ENCODE results near the gene NIN. TPM values are rescaled to one million over a fixed set of nuclear protein-coding genes. Genes with fewer than 3 reads are reported as not detected.
A peak's percentile ranks its signal among the peaks of the same experiment; 100 is the strongest.

Gene NIN
- total RNA-seq, 3 donors from 2014 or later, result 20.5 to 36.3 (median 27.9) TPM

DNA sequence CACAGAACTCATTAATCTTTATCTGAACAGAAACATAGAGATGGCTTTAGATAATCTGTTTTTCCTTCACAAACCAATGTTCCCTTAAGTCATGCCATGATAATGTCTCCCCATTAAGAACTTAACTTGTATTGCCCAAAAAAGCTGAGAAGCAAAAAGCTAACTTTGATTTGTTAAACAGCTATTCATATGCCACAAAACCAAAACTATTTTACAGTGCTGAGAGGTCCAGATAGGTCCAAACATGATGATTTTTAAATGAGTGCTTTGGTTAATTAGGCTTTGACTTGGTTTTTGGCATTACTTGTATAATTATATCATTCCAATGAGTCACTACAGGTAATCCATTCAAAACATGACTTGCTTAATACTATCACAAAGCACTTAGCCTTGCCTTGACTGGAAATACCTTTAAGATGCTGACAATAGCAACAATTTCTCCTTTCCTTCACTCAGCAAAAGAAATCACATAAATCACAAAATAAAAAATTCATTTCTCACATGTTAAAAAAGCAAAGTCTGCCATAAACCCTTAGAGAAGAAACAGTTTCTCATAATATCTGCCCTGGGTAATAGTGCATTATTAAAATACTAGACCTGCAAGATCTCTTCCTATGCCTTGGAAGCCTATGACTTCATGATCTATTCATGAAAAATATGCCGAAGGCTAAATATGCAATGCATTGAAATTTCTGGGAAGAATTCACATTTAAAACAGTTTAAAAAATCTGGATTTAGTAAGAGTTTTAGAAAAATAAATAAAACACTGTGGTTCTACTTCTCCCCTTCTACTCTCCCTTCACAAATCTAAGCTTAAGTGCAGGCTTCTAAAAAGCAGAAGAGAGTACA, 110.8 kb downstream of the NIN start:
- no peak overlapping the region for H3K4me3 ChIP-seq
- TF ChIP-seq, protein P1, sequence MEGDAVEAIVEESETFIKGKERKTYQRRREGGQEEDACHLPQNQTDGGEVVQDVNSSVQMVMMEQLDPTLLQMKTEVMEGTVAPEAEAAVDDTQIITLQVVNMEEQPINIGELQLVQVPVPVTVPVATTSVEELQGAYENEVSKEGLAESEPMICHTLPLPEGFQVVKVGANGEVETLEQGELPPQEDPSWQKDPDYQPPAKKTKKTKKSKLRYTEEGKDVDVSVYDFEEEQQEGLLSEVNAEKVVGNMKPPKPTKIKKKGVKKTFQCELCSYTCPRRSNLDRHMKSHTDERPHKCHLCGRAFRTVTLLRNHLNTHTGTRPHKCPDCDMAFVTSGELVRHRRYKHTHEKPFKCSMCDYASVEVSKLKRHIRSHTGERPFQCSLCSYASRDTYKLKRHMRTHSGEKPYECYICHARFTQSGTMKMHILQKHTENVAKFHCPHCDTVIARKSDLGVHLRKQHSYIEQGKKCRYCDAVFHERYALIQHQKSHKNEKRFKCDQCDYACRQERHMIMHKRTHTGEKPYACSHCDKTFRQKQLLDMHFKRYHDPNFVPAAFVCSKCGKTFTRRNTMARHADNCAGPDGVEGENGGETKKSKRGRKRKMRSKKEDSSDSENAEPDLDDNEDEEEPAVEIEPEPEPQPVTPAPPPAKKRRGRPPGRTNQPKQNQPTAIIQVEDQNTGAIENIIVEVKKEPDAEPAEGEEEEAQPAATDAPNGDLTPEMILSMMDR (IDR thresholded peaks at IDR 0.05), result no peak
- no peaks in the 10 kb centered on the region for H3K4me1 ChIP-seq (ENCODE audit: low read depth)
- H3K36me3 ChIP-seq (ENCODE audit: low read depth), result no peaks in the 10 kb centered on the region
- no peaks in the 10 kb centered on the region for H3K9me3 ChIP-seq
- DNase-seq (no peak), ATAC-seq (no peak)
- intact Hi-C loops (cut with DNase I, micrococcal nuclease), result no loop called here

DNA sequence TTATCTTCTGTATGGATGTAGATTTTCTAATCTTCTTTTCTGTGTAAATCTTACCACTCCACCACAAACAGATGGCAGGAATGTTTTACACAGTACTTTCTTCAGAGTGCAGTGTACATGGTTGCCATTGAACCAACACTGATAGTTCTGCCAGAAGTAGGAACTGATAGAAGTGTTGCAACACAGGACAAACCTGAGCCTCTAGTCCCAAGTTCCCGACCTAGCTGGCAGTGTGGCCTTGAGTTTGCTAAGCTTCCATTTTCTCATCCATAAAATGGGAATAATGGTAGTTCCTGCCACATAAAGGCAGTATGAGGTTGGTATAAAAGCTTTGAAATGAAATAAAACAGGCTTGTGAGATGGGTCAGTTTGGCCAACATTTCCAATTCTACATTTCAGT, 112.0 kb downstream of the NIN start:
- Histone ChIP-seq H3K4me1 (ENCODE audit: low read depth) (no peaks in the 10 kb centered on the region), H3K4me3 (no peak overlapping the region), H3K36me3 (ENCODE audit: low read depth) (no peaks in the 10 kb centered on the region), H3K9me3 (no peaks in the 10 kb centered on the region)
- DNase-seq (no peak), ATAC-seq (no peak)
- intact Hi-C loops (cut with DNase I, micrococcal nuclease), result no loop called here
- TF ChIP-seq, protein P1 (IDR thresholded peaks at IDR 0.05), result no peak

DNA sequence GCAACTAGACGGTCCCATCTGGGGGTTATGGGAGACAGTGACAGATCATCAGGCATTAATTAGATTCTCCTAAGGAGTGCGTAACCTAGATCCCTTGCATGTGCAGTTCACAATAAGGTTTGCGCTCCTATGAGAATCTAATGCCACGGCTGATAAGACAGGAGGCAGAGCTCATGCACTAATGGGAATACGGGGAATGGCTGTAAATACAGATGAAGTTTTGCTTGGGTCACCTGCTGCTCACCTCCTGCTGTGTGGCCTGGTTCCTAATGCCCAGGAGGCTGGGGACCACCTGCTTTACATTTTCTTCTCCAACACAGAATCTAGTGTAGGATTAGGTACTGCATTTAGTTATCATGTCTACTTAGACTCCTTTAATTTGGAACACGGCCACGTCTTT, 113.2 kb downstream of the NIN start:
- TF ChIP-seq, protein P1 (IDR thresholded peaks at IDR 0.05), result no peak
- Histone ChIP-seq H3K9me3 (no peaks in the 10 kb centered on the region), H3K4me3 (no peak overlapping the region), H3K4me1 (ENCODE audit: low read depth) (no peaks in the 10 kb centered on the region), H3K36me3 (ENCODE audit: low read depth) (no peaks in the 10 kb centered on the region)
- DNase-seq (no peak), ATAC-seq (no peak)
- intact Hi-C loops (cut with DNase I, micrococcal nuclease), result no loop called here

DNA sequence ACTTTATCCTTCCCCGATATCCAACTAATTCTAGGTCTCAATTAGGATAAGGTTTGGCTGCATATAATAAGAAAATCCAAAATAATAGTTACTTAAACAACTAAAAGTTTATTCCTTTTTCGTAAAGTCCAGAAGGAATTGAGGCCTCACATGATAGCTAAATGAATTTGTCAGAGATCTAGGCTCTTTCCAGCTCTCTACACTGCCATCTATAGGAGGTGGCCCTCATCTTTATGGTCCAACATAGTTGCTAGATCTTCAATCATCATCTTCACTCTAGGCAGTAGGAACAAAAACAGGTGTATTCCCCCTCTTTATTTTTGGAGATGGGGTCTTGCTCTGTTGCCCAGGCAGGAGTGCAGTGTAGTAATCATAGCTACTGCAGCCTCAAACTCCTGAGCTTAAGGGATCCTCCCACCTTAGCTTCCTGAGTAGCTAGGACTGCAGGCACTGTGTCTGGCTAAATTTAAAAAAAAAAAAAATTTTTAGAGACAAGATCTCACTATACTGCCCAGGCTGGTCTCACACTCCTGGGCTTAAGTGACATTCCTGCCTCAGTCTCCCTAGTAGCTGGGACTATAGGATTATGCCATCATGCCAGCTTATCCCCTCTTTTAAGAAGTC, 116.4 kb downstream of the NIN start:
- TF ChIP-seq, protein P1 (IDR thresholded peaks at IDR 0.05), result no peak
- H3K9me3 ChIP-seq, result no peaks in the 10 kb centered on the region
- H3K4me3 ChIP-seq, result no peak overlapping the region
- intact Hi-C loops (cut with DNase I, micrococcal nuclease), result no loop called here
- DNase-seq (peak in 1 of 3 donors; percentile 59), ATAC-seq (peak; percentile 57)
- H3K36me3 ChIP-seq (ENCODE audit: low read depth), result no peaks in the 10 kb centered on the region
- no peaks in the 10 kb centered on the region for H3K4me1 ChIP-seq (ENCODE audit: low read depth)

DNA sequence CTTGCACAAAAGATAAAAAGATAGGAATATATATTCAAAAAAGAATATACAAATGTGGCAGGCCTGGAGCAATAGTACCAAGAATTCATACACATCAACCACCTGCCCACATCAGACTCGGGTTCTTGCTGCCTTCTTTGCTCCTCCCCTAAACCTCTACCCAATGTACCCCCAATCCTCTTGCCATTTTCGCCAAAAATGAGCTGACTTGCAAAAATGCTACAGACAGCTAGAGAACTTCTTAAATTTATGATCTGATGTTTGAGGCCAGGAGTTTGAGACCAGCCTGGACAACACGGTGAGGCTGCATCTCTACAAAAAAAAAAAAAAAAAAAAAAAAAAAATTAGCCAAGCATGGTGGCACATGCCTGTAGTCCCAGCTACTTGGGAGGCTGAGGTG, 119.9 kb downstream of the NIN start:
- H3K4me3 ChIP-seq, result no peak overlapping the region
- no peaks in the 10 kb centered on the region for H3K4me1 ChIP-seq (ENCODE audit: low read depth)
- no peak for ATAC-seq
- DNase-seq, result no peak
- intact Hi-C loops (cut with DNase I, micrococcal nuclease), result no loop called here
- TF ChIP-seq, protein P1 (IDR thresholded peaks at IDR 0.05), result no peak
- no peaks in the 10 kb centered on the region for H3K36me3 ChIP-seq (ENCODE audit: low read depth)
- no peaks in the 10 kb centered on the region for H3K9me3 ChIP-seq
